ENCODE data around the gene ASAP2.
A peak's percentile ranks its signal among the peaks of the same experiment; 100 is the strongest.

ASAP2 gene

GRCh38 chr2:9178110-9178903 lies 28.3 kb upstream of the ASAP2 start:
- in situ Hi-C loops (cut with HindIII; ENCODE audit: low pct_ligation_motif_present, low pct_unique_long_range_greater_than_20kb, low sequenced_read_pairs), result no loop called here
- DNase-seq, result peak; percentile 25

DNA sequence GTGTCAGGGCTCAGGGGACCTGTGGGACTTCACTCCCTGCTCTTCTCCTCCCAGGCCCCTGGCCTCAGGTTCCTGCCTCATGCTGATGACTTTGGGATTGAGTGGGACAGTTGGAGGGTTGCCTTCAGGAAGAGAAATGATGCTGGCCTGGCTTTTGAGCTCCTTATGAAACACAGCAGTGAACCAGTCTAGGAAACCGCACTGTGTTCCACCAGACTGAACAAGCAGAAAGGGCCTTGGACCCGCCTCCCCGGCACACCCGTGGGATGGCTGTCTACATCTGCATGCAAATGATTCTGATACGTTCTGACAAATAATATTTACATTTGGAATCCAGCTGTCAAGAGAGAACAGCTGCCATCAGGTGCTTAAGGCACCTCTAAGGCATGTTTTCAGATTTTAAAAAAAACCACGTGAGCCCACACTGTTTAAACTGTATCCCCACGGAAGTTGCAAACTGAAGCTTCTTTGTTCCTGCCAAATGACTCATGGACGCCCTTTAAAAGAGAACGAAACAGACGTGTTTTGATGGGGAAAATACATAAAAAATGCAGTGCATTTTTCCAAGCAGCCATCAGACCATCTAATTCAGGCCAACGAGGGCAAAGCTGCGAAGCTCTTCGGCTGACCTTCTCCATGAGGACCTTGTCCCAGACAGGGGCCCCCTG lies 27.6 kb upstream of the ASAP2 start:
- peak; percentile 50 for DNase-seq
- in situ Hi-C loops (cut with HindIII; ENCODE audit: low pct_ligation_motif_present, low pct_unique_long_range_greater_than_20kb, low sequenced_read_pairs), result no loop called here

DNA sequence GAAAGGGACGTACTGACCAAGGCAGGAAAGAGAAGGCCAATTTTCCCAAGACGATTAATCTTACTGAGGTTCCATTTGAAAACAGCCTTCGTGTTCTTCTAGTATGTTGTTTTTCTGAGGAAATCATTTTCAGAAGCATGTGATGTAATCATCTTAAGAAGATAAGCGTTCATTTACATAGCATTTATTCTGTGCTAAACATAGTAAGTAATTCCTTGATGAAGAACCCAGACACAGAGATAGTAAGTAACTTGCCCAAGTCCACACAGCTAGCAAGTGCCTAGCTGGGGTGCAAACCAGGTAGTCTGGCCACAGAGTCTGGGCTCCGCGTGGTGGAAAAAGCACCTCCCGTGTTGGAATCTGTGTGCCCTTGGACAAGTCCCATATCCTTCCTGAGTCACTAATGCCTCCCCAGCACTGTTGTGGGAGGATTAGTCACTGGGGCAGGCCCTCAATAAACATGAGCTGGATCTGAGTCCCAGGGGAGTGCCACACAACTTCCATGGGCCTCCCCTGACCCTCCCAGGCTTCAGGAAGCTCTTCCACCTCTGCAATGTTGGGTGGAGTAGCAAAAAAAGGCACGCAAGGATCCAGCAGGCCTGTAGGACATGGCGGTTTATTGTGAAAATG lies 26.9 kb upstream of the ASAP2 start:
- peak; percentile 52 for DNase-seq
- in situ Hi-C loops (cut with HindIII; ENCODE audit: low pct_ligation_motif_present, low pct_unique_long_range_greater_than_20kb, low sequenced_read_pairs), result no loop called here

- in situ Hi-C loops (cut with HindIII; ENCODE audit: low pct_ligation_motif_present, low pct_unique_long_range_greater_than_20kb, low sequenced_read_pairs), result no loop called here
- no peak for DNase-seq
Measured at GRCh38 chr2:9184361-9184760, 22.3 kb upstream of the ASAP2 start.

- DNase-seq, result no peak
- in situ Hi-C loops (cut with HindIII; ENCODE audit: low pct_ligation_motif_present, low pct_unique_long_range_greater_than_20kb, low sequenced_read_pairs), result no loop called here
Measured at GRCh38 chr2:9187620-9188214, 18.9 kb upstream of the ASAP2 start.

GRCh38 chr2:9188823-9189222 lies 17.8 kb upstream of the ASAP2 start:
- DNase-seq, result no peak
- in situ Hi-C loops (cut with HindIII; ENCODE audit: low pct_ligation_motif_present, low pct_unique_long_range_greater_than_20kb, low sequenced_read_pairs), result no loop called here

GRCh38 chr2:9189901-9190300 lies 16.7 kb upstream of the ASAP2 start:
- DNase-seq, result no peak
- in situ Hi-C loops (cut with HindIII; ENCODE audit: low pct_ligation_motif_present, low pct_unique_long_range_greater_than_20kb, low sequenced_read_pairs), result no loop called here

- DNase-seq, result no peak
Measured at GRCh38 chr2:9191041-9191481, 15.6 kb upstream of the ASAP2 start.

GRCh38 chr2:9192712-9193111 lies 13.9 kb upstream of the ASAP2 start:
- no peak for DNase-seq
- in situ Hi-C loops (cut with HindIII; ENCODE audit: low pct_ligation_motif_present, low pct_unique_long_range_greater_than_20kb, low sequenced_read_pairs), result no loop called here

More at GRCh38 chr2:9191041-9191481, 15.6 kb upstream of the ASAP2 start:
- in situ Hi-C loops (cut with HindIII; ENCODE audit: low pct_ligation_motif_present, low pct_unique_long_range_greater_than_20kb, low sequenced_read_pairs), result no loop called here

DNA sequence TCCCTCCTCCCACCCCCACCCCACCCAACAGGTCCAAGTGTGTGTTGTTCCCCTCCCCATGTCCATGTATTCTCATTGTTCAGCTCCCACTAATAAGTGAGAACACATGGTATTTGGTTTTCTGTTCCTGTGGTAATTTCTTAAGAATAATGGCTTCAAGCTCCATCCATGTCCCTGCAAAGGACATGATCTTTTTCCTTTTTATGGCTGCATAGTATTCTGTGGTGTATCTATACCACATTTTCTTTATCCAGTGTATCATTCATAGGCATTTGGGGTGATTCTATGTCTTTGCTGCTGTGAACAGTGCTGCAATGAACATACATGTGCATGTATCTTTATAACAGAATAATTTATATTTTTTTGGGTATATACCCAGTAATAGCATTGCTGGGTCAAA lies 12.3 kb upstream of the ASAP2 start:
- no peak for DNase-seq
- in situ Hi-C loops (cut with HindIII; ENCODE audit: low pct_ligation_motif_present, low pct_unique_long_range_greater_than_20kb, low sequenced_read_pairs), result no loop called here

DNA sequence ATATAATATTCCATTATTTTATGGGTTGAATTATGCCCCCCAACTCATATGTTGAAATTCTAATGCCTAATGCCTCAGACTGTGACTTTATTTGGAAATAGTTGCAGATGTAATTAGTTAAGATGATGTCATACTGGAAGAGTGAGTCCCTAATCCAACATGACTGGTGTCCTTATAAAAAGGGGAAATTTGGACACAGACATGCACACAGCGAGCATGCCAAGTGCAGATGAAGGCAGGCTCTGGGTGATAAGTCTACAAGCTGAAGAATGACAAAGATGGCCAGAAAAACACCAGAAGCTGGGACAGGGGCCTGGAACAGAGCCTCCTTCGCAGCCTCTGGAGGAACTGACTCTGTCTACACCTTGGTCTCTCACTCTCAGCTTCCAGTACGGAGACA lies 10.0 kb upstream of the ASAP2 start:
- DNase-seq, result no peak
- in situ Hi-C loops (cut with HindIII; ENCODE audit: low pct_ligation_motif_present, low pct_unique_long_range_greater_than_20kb, low sequenced_read_pairs), result no loop called here

DNA sequence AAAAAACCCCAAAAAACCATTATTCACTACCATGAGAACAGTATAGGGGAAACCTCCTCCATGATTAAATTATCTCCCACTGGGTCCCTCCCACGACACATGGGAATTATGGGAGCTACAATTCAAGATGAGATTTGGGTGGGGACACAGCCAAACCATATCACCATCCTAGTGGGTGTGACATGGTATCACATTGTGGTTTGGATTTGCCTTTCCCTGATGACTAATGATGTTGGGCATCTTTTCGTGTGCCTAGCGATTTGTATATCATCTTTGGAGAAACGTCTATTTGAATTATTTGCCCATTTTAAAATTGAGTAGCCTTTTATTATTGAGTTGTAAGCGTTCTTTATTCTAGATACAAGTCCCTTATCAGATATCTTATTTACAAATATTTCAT lies 8.7 kb upstream of the ASAP2 start:
- in situ Hi-C loops (cut with HindIII; ENCODE audit: low pct_ligation_motif_present, low pct_unique_long_range_greater_than_20kb, low sequenced_read_pairs), result no loop called here
- DNase-seq, result no peak

DNA sequence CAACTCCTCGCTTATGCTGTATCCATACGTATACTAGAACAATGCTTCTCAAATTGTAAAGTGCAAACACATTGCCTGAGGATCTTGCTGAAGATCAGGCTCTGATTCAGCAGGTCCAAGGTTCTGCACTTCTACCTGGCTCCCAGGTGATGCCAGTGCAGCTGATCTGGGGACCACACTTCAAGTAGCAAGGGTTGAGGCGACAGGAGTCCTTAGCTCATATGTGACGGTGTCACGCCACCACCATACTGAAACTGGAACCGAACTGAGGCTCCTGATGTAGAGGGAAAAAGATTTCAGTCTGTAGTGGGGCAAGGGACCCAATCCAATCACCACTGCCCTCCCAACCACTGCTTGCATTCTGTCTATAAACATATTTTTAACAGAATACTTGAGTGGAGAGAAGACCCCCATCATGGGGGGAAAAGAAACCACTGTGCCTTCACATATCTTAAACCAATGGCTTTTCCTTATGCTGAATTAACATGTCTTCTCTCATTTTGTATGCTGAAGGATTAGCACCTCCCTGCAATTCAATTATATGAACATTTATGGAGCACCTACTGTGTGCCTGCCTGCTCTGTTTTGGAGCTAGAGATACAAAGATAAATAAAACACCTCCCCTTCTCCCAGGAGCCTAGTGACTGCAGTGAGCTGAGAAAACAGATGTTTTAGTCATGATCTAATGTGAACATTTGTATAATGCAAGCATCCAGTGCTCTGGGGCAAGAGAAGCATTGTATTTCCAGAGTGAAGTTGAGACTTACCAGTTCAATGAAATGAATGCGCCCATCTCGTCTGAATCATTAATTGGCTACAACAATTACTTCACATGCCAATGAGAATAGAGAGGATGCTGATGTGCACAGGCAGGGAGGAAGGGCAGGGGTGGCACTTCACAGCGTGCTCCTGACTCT lies 6.6 kb upstream of the ASAP2 start:
- in situ Hi-C loops (cut with HindIII; ENCODE audit: low pct_ligation_motif_present, low pct_unique_long_range_greater_than_20kb, low sequenced_read_pairs), result no loop called here
- DNase-seq, result no peak

DNA sequence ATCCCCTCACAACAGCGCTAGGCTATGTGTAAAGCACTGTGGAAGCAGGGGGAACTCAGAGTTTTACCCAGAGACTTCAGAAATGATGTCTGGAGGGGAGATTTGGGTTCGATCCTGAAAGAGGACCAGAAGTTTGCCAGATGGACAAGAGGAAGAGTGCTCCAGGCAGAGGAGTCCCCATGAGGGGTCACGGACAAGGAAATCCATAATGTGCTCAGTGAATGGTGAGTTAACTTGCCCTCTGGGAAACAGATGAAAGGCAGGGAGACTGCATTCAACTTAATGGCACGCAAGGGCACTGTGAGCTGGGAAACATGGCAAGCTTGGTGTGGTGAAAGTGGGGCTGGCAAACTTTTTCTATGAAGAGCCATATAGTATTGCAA lies 6.0 kb upstream of the ASAP2 start:
- in situ Hi-C loops (cut with HindIII; ENCODE audit: low pct_ligation_motif_present, low pct_unique_long_range_greater_than_20kb, low sequenced_read_pairs), result no loop called here
- no peak for DNase-seq

GRCh38 chr2:9201185-9201891 lies 5.3 kb upstream of the ASAP2 start:
- DNase-seq, result peak; percentile 44
- in situ Hi-C loops (cut with HindIII; ENCODE audit: low pct_ligation_motif_present, low pct_unique_long_range_greater_than_20kb, low sequenced_read_pairs), result no loop called here

DNA sequence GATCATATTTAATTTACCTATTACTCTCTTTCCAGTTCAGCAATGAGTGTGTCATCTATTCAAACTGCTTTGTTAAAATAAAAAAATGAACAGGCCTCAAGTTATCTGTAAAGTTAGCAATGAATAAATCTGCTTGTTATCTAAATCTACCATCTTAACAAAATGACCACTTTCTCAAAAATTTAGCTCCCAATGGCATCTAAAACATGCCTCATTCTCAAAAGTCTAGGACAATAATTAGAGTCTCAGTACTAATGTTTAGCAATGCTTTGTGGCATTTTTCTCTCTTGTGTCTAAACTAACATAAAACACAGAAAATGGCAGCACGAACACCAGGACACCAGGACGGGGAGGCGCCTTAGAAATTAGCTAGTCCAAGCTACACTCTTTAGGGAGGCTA lies 3.6 kb upstream of the ASAP2 start:
- DNase-seq, result no peak
- in situ Hi-C loops (cut with HindIII; ENCODE audit: low pct_ligation_motif_present, low pct_unique_long_range_greater_than_20kb, low sequenced_read_pairs), result no loop called here

DNA sequence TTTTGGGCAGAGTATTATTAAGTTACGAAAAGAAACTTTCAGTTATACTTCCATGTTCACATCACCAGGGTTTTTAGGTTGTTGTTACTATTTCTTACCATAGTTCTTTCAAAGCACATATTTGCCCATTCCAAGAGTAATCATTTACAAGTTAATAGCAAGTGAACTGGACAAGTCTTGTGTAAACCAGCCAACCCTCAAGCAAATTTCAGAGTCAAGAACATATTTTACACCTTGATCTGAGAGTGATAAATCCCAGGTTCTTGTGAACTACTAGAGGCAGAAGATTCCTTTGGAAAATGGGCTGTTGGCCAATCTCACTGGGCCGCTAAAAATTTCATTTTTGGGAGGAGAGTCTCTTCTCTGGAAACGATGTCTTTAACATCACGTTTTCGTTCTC lies 2.7 kb upstream of the ASAP2 start:
- no peak for DNase-seq
- in situ Hi-C loops (cut with HindIII; ENCODE audit: low pct_ligation_motif_present, low pct_unique_long_range_greater_than_20kb, low sequenced_read_pairs), result no loop called here

DNA sequence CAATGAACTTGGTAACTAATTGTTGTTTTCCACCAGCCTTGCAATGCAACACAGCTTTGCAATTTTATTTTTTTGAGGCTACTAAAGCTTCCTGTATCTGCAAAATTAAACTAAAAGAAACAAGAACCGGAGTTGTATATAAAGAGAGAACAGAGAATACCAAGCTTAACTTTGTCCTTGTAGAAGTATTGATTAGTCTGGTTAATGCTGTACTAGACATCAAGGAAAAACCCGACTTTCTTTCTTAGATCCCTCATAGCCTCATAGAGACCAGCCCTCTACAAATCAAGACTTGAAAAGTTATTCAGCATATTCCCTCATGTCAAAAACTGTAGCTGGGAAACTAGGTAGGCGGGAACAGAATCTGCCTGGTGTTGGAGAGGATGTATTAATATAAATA lies 1.7 kb upstream of the ASAP2 start:
- in situ Hi-C loops (cut with HindIII; ENCODE audit: low pct_ligation_motif_present, low pct_unique_long_range_greater_than_20kb, low sequenced_read_pairs), result no loop called here
- no peak for DNase-seq
